Activated gamma-delta T cell (primary cell): ENCODE results near the gene ONECUT3.
"Not testable (repeated sequence)": the region's sequence is repeated elsewhere in the genome, so short reads cannot be mapped to it uniquely, and the experiment has no call there.

Source experiments
- DNase-seq: peaks from one replicate; lab custom pipeline; 2025; lab: John Stamatoyannopoulos, UW
- total RNA-seq, 2 donors: gene quantifications; one replicate each; lab custom pipeline; 2026; lab: John Stamatoyannopoulos, UW

Gene ONECUT3
- total RNA-seq = 0 reads per million in 2 donors

DNA sequence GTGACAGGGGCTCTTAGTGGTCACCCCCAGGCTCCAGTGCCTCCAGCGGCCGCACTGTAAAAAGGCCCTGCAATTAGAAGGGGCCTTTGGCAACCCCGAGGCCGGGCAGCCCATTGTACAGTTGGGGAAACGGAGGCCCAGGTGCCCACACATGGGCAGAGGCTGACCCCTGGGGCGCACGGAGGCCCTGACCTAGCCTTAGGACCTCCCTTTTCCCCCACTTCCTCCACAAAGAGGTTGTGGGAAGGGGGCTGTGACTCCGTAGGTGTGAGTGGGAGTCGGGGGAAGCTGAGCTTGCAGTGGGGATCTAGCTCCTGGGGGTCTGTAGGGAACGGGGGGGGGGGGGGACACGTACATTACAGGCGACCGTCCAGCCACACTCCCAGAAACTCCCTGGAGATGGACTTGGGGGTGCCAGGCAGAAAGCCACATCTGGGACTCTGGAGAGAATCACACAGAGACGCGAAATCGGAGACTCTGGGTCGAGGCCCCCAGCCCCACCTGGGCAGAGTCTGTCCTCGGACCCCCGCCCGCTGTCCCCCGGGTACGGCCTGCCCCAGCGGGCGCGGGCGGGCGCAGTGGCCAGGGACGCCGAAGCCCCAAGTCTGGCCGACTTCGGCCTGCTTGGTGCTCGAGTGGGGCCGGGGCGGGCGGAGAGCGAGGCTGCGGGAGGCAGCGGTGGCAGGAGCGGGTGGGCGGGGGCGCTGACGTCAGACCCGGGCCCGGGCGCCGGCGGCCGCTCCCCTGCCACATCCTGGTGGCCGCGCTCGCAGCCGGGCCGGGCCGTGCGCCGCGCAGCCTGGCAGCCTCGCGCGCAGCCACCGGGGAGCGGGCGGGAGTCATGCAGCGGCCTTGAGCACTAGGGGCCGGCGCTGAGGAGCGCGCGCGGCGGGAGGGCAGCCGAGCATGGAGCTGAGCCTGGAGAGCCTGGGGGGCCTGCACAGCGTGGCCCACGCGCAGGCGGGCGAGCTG, at the start of gene ONECUT3:
ONECUT3 (plus strand) TSS at position 750 of the 972 bp plus-strand sequence; CDS start at position 907, 157 bp downstream.
- no peak for DNase-seq

DNA sequence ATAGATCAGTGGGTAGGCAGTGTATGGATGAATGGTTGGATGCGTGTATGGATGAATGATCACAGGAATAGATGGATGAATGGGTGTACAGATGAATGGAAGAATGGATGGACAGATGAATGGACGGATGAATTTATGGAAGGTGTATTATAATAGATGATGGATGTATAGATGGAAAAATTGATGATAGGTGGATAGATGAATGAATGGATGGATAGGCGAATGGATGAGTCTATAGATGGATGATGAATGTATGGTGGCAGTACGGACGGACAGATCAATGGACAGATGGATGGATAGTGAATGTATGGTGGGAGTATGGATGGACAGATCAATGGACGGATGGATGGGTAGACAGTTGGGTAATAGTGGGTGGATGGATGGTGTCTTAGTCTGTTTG, 49.0 kb upstream of the ONECUT3 start:
- DNase-seq = no peak

DNA sequence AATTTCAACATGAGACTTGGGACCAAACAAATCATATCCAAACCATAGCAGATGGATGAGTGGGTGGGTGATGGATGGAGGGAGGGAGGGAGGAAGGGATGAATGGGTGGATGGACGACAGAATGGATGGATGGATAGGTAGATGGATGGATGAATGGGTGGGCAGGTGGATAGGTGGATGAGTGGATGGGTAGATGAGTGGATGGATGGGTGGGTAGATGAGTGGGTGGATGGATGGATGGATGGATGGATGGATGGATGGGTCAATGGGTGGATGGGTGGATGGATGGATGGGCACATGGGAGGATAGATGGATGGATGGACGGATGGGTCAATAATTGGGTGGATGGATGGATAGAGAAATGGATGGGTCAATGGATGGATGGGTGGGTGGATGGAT, 47.9 kb upstream of the ONECUT3 start:
- DNase-seq = no peak

DNA sequence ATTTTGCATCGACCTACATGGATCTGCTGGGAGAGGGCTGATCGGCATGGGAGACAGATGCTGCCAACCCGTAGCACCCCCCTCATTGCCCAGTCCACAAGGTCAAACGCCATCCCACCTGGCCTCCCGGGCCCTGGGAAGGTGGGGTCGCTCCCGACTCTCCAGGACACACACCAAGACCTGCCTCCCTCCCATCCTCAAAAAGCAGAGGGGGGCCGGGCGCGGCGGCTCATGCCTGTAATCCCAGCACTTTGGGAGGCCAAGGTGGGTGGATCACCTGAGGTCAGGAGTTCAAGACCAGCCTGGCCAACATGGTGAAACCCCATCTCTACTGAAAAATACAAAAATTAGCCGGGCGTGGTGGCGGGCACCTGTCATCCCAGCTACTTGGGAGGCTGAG, 46.7 kb upstream of the ONECUT3 start:
- not testable (repeated sequence) for DNase-seq

DNA sequence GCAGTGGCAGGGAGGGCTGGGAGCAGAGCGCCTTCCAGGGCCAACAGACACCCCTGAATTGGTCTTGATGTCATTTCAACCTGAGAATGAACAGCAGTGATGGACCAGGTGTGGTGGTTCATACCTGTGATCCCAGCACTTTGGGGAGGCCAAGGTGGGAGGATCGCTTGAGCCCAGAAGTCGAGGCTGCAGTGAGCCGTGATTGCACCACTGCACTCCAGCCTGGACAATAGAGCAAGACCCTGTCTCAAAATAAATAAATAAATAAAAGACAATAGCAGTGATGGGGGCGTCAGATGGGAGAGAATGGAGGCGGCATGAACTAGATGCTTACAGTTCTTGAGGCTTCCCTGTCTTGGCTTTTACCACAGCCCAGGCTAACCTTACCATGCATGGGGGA, 46.1 kb upstream of the ONECUT3 start:
- DNase-seq = no peak

DNA sequence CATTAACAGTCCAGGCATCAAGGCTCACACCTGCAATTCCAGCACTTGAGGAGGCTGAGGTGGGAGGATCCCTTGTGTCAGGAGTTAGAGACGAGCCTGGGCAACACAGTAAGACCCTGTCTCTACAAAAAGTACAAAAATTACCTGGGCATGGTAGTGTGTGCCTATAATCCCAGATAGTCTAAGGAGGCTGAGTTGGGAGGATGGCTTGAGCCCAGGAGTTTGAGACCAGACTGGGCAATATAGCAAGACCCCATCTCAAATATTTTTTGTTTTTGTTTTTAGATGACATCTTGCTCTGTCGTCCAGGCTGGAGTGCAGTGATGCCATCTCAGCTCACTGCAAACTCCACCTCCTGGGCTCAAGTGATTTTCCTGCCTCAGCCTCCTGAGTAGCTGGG, 40.1 kb upstream of the ONECUT3 start:
- no peak for DNase-seq

DNA sequence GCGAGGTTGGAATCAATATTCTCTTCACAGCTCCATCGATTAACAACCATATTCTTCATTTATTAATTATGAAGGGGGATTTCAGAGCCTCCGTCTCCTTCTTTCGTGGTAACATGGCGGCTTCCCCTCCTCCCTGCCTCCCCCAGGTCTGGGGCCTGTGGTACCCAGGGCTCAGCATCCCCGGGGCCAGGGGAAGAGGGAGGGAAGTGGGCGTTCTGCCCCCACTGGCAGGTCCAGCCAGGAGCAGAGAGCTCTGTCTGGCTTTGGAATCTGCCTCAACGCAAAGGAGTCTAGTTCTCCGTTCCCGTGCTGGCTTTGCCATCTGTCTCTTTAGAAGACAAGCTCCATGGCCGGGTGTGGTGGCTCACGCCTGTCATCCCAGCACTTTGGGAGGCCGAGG, 37.8 kb upstream of the ONECUT3 start:
- DNase-seq = no peak

DNA sequence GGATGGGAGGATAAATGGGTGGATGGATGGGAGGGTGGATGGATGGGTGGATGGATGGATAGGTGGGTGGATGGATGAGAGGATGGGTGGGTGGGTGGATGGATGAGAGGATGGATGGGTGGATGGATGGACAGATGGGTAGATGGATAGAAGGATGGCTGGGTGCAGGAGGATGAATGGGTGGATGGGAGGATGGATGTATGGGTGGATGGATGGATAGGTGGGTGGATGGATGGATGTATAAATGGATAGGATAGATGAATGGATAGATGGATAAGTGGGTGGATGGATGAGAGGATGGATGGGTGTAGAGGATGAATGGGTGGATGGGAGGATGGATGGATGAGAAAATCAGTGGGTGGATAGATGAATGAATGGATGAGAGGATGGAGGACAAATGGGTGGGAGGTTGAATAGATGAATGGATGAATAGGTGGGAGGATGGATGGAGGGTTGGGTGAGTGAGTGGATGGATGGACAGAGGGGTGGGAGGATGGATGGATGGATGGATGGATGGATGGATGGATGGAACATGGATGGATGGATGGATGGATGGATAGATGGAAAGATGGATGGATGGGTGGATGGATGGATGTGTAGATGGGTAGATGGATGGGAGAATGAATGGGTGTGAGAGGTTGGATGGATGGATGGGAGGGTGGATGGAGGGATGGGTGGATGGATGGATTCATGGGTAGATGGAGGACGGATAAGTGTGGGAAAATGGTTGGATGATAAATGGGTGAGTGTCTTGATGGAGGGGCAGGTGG, 35.9 kb upstream of the ONECUT3 start:
- DNase-seq = no peak

DNA sequence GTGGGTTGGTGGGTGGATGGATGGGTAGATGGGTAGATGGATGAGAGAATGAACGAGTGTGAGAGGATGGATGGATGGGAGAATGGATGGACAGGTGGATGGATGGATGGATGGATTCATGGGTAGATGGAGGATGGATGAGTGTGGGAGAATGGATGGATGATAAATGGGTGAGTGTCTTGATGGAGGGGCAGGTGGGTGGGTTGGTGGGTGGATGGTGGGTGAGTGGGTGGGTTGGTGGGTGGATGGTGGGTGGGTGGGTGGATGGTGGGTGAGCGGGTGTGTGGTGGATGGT, 35.4 kb upstream of the ONECUT3 start:
- DNase-seq = no peak

DNA sequence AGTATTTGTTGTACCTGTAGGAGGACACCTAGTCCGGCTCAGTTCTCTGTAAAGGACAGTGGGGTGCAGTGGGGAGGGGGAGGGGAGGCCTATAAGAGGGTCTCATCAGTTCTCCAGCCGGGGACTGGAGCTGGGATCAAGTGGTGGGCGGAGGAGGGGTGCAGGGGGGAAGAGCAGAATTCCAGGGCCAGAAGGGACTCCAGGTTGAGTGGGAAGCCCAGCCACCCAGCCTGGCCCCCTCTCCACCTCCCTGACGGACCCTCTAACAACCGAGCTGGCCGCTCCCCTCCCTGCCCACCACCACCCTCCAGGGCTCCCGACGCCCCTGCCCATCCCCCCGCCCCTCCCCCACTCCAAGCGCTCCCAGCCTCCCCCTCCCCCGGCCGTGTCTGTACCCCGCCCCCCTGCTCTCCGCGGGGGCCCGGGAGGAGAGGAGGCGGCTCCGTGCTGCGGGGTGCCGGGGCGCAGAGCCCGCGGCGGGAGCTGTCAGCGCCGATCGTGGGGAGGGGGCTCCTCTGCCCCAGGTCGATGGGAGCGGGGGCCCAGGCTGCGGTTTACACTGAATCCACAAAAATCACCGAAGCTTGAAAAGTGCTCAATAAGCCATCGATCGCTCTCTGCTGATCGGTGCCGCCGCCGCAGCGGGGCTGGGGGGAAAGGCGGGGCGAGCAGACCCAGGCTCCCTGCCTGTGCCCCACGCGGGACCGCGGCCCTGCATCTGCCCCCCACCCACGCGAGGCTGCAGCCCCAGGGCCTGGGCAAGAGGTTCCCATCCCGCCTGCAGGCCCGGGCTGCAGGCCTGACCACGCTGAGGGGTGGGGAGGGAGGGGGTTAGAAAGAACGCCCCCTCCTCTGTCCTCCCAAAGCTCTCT, 34.6 kb upstream of the ONECUT3 start:
- no peak for DNase-seq

DNA sequence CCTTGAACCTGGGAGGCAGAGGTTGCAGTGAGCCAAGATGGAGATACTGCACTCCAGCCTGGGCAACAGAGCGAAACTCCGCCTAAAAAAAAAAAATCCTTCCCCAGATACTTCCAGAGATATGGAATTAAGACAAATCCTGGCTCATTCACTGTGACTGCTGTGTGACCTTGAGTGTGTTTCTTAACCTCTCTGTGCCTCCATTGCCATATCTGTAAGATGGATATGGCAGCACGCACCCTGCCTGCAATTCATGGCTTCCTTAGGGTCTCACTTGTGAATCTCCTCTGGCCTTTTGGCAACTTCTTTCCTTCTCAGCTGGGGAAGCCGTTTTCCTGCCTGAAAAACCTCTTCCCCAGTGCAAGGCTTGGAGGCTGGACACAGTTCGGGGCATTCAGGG, 33.8 kb upstream of the ONECUT3 start:
- no peak for DNase-seq

DNA sequence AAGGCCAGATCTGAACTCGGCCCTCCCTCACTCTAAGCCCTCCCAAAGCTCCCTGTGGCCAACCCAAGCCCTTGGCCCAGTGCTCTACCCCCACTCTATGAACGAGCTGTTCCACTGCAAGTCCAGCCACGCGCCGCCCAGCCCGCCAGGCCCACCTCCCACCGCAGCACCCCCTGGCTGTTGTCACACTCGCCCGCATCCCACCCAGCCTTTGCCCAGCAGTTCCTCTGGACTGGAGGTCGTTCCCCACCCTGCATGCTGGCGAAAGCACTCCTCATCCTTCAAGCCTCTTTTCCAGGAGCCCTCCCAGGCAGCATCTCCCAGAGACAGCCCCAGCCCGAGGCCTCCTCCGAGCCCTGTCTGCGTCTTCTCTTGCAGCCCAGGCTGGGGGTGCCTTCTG, 33.1 kb upstream of the ONECUT3 start:
- DNase-seq = no peak

DNA sequence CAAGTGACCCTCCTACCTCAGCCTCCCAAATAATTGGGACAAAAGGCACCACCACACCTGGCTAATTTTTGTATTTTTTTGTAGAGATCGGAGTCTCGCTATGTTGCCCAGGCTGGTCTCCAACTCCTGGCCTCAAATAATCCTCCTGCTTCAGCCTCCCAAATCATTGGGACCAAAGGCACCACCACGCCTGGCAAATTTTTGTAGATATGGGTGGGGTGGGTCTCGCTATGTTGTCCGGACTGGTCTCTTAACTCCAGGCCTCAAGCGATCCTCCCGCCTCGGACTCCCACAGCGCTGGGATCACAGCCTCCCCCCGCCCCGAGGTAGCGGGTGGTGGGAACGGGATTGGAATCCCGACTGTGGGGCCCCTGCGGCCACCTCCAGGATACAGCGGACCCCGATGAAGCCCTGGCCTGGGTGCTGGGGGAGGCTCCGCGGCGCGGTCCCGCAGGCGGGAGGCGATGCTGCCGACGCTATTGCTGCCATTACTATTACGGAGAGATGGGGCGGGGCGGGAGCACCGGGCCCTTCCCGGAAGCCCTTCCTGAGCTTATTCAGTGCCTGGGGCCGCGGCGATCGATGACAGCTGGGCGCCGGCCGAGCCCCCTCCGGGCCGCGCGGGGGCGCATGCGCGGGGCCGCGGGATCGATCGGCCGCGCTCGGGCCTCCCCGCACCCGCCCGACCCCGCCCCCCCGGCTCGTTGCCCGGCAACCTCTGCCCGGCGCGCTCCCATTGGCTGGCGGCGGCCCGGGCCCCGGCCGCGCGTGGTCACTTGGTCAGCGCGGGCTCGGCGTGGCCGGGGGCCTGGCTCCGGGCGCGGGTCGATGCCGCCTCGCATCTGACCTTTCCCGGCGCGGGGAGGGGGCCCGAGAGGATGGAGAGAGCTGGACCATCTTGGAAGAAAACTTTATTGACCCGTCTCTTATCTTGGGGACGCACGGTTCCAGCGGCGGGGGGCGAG, 27.9 kb upstream of the ONECUT3 start:
- no peak for DNase-seq

DNA sequence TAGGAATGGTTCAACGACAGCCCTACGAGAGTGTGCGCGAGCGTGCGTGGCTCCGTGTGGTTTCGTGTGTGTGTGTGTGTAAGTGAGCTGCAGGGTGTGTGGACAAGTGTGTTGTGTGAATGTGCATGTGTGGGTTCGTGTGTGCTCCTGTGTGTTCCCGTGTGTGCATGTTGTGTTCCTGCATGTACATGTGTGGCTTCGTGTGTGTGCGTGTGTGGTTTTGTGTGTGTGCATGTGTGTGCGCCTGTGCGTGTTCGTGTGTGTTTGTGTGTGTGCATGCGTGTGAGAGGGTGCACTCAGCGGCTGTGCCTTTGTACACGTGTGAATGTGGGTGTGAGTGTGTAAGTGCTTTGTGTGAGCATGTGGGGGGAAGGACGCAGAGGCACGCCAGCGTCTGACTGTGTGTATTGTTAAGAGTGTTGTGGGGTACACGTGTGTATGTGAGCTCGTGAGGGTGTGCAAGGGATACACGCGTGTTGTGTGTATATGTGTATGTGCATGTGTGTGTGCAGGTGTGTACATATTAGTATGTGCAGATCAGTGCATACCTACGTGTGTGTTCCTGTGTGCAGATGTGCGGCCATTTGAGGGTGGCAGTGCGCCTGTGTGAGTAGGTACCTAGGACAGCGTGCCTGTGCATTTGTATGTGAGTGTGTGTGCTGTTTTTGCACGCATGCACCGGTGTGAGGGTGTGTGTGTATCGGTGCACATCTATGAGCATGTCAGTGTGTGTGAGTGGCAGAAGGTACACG, 24.3 kb upstream of the ONECUT3 start:
- no peak for DNase-seq

DNA sequence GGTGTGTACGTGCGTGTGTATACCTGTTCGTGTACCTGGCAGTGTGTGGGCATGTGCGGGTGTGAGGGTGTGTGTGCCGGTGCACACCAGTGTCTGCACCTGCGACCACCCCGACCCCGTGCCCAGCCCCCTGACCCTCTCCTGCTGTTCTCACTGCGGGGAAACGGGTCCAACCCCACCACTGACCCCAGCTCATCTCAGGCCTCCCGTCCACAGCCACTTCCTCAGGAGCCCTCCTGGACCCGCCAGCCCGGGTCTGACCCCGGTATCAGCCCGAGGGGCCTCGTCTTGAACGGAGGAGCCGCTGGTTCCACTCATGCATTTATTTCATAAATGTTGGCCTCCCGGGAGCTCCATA, 23.8 kb upstream of the ONECUT3 start:
- DNase-seq = no peak

DNA sequence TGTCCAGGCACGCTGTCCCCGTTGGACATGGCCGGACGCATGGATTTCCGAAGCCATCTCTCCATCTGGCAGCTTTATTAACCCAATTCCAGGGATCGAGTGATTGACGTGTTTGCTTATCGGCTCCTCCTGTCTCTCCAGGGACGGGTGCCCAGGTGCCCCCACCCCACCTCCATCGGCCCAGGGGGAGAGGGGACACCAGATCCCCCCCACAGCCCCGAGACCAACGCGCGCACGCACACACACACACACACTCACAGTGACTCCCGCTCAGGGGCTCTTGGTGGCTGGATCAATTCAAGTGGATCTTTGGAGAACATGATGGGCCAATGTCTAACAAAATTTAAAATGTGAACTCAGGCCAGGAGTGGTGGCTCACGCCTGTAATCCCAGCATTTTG, 23.1 kb upstream of the ONECUT3 start:
- no peak for DNase-seq

DNA sequence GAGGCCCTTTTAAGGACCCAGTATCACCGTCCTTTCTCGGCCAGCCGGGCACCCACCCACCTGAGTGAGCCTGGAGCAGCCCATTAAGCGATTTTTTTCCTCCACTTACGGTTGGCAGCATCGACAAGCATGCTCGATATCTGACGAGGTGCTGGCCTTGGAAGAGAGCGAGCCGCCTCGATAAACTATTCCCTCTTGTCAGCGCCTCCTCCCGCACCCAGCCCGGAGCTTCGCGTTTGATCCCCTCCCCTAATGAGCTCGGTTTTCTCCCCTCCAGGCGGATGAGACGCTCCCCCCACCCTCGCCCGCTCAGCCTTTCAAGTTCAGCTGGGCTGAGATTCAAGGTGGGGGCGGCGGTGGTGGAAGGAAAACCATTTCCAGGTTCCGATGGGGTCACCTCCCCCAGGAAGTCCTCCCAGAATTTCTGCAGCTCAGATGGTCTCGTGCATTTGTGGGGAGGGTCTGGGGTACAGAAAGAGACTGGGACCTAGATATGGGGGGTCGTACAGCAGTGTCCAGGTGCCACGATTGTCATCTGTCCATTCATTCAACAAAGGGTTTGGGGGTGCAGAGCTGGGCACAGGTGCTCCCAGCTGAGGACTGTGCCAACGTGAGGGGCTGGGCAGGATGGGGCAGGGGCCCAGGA, 18.9 kb upstream of the ONECUT3 start:
- no peak for DNase-seq

DNA sequence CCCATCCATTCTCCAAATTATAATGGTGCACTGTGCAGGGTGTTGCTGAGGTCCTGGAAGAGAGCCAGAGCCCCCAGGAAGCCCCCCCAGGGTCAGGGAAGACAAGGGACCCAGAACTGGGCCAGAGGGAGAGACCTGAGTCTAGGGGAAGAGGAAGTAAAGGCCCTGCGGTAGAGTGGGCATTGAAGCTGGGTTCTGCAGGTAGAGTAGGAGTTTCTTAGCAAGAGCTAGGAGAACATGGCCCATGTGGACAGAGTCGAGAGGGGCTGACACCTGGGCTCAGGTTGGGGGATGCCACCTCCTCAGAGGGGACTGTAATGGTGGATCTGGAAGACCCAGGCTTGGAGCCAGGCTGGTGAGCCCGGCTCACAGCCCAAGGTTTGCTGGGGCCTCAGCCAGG, 17.0 kb upstream of the ONECUT3 start:
- no peak for DNase-seq

DNA sequence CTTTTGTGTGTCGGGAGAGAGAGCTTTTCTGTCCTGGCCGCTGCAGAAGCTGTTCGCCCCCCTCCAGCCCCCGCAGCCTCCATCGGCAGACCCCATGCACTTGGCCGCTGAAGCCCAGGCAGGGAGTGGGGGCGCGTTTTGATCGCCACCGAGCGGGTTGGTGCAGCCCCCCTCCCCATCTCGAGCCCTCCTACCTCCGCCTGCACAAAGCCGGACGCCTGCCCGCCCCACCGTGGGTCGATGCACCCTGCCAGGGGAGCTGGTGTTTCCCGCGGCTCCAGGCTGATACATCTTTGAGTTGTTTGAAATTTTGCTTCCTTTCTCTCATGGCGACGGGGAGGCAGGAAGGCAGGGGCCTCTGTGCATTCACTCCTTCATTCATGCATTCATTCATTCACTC, 16.4 kb upstream of the ONECUT3 start:
- no peak for DNase-seq
